ENCODE results near the gene PDE4D. TPM values are rescaled to one million over a fixed set of nuclear protein-coding genes. Genes with fewer than 3 reads are reported as not detected.

PDE4D gene
- total RNA-seq, 1 donor from 2014 or later: 50.0 TPM

DNA sequence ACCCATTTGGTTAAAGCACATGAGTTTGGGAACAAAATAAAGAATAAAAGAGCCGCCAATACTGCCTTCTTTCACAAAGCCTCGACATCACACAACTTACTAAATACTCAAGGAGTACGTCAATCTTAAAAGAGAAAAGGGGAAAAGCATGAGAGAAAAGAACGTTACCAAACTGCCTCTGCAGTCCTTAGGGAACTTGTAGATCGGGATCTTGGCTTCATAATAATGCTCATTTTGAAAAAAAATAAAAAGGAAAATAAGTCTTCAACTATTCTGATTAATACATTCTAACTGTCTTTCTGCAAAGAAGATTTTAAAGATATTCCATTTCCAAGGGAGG is 618.4 kb downstream of the PDE4D start:
- Mint-ChIP-seq H3K4me3 (peak overlapping the region; percentile 90), H3K36me3 (no peaks in the 10 kb centered on the region), H3K27me3 (no peaks in the 10 kb centered on the region), H3K9me3 (no peaks in the 10 kb centered on the region), H3K4me1 (ENCODE audit: unreplicated experiment) (peaks cover 29% of the 10 kb centered on the region), H3K27ac (peak overlapping the region; percentile 93)
- DNase-seq (ENCODE audit: extremely low spot score, unreplicated experiment): no peak
- TF ChIP-seq, protein P1, sequence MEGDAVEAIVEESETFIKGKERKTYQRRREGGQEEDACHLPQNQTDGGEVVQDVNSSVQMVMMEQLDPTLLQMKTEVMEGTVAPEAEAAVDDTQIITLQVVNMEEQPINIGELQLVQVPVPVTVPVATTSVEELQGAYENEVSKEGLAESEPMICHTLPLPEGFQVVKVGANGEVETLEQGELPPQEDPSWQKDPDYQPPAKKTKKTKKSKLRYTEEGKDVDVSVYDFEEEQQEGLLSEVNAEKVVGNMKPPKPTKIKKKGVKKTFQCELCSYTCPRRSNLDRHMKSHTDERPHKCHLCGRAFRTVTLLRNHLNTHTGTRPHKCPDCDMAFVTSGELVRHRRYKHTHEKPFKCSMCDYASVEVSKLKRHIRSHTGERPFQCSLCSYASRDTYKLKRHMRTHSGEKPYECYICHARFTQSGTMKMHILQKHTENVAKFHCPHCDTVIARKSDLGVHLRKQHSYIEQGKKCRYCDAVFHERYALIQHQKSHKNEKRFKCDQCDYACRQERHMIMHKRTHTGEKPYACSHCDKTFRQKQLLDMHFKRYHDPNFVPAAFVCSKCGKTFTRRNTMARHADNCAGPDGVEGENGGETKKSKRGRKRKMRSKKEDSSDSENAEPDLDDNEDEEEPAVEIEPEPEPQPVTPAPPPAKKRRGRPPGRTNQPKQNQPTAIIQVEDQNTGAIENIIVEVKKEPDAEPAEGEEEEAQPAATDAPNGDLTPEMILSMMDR (conservative IDR thresholded peaks at IDR 0.05): no peak

DNA sequence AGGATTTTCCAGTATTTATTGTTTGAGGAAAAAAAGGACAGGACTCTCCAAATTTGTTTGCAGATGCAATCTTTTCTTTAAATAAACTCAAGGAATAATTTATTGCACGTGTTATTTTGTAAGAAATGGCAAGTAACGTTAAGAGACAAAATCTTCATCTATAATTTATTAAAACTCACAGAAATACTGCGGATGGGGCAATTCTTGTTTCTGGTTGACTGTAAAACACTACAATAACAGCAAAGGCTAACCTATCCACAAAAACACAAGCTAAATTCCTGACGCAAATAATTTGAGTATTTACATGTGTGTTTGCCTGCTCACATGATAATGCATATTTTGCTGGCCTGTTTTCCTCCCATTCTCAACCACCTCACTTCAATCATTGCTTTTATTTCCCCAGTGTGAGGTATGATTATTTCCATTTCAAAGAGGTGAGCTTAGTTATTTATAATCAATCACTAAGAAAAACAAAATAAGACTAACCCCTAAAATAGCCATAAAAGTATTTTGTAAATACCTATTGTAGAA is 619.4 kb downstream of the PDE4D start:
- peak overlapping the region; percentile 75 for H3K4me3 Mint-ChIP-seq
- TF ChIP-seq, protein P1 (conservative IDR thresholded peaks at IDR 0.05): no peak
- no peaks in the 10 kb centered on the region for H3K27me3 Mint-ChIP-seq
- no peak overlapping the region for H3K27ac Mint-ChIP-seq
- H3K4me1 Mint-ChIP-seq (ENCODE audit: unreplicated experiment): peaks cover 29% of the 10 kb centered on the region
- no peaks in the 10 kb centered on the region for H3K9me3 Mint-ChIP-seq
- no peaks in the 10 kb centered on the region for H3K36me3 Mint-ChIP-seq
- DNase-seq (ENCODE audit: extremely low spot score, unreplicated experiment): no peak

DNA sequence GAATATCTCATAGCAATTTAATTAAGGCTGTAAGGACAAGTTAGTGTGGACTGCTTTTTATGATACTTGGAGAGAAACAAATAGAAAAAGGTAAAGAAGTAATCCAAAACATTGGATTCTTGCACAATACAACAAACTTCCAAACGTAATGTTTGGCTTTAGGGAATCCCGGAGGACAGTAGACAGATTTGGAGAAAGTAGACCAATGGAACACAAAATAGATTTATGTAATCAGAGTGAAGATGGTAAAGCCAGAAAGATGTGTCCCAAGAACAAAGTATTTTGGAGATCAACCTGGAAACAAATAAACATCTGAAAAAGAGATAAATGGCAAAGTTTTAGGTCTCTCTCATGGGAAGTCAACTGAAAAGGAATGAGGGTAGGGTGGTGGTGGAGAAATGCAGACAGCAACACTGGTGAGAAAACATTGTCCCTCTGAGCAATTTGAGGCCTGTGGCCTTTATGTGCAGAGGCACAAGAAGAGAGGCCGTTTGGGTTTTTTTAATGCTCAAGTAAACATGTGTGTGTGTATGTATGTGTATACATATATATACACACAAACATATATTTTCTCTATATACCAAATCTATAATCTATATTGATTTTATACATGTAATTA is 620.6 kb downstream of the PDE4D start:
- no peak for DNase-seq (ENCODE audit: extremely low spot score, unreplicated experiment)
- peak overlapping the region; percentile 18 for H3K4me3 Mint-ChIP-seq
- H3K4me1 Mint-ChIP-seq (ENCODE audit: unreplicated experiment): peaks cover 26% of the 10 kb centered on the region
- H3K36me3 Mint-ChIP-seq: no peaks in the 10 kb centered on the region
- H3K9me3 Mint-ChIP-seq: no peaks in the 10 kb centered on the region
- no peaks in the 10 kb centered on the region for H3K27me3 Mint-ChIP-seq
- TF ChIP-seq, protein P1 (conservative IDR thresholded peaks at IDR 0.05): no peak
- H3K27ac Mint-ChIP-seq: no peak overlapping the region

DNA sequence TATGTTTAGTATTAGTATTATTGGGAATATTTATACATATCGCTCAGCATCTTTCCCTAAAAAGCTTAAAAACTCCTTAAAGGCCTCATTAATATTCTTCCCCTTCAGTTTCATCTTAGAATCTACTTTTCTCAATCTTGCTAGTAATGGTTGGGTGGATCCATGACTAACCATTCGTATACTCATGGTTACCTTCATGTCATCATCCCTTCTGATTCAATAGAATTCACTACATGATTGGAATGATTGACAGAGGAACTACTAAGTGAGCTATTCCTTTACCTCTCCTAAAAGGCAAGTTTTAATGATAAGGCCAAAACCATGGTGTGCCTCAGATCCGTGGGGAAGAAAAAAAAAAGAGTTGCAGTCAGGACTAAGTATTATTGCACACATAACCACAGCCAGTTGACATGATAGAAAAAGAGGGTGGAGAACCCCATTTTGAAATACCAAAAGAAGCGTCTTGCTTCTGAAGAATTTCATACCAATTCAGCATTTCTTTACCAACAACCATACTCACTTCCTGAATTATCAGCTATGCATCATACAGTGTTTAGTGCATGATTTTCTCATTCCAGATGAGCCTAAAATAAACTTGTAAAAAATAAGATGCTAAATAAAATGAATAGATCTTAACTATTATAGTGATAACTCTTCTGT is 624.6 kb downstream of the PDE4D start:
- Mint-ChIP-seq H3K4me3 (no peak overlapping the region), H3K27ac (no peak overlapping the region), H3K27me3 (no peaks in the 10 kb centered on the region), H3K9me3 (no peaks in the 10 kb centered on the region), H3K4me1 (ENCODE audit: unreplicated experiment) (peaks cover 18% of the 10 kb centered on the region), H3K36me3 (no peaks in the 10 kb centered on the region)
- no peak for DNase-seq (ENCODE audit: extremely low spot score, unreplicated experiment)
- TF ChIP-seq, protein P1 (conservative IDR thresholded peaks at IDR 0.05): no peak

DNA sequence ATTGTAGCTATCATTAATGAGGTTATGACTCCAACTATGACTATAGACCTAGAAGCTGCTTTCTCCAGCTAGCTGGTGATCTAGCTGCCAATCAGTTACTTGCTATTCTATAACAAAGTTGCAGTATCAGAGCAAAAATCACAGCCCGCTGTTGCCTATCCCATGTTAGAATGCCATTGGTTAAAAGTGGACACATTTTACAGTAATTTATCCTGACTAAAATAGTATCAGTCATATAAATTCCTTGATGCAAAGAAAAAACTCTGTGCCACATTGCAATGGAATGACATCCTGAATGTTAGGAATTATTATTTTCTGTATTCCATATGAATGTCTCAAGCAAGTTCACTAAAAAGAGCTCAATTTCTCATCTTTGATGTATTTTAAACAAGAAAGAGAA is 626.5 kb downstream of the PDE4D start:
- Mint-ChIP-seq H3K27ac (no peak overlapping the region), H3K4me1 (ENCODE audit: unreplicated experiment) (peaks cover 15% of the 10 kb centered on the region), H3K36me3 (no peaks in the 10 kb centered on the region)

More for the DNA sequence above, 626.5 kb downstream of the PDE4D start:
- DNase-seq (ENCODE audit: extremely low spot score, unreplicated experiment): no peak
- Mint-ChIP-seq H3K9me3 (no peaks in the 10 kb centered on the region), H3K27me3 (no peaks in the 10 kb centered on the region), H3K4me3 (no peak overlapping the region)
- TF ChIP-seq, protein P1 (conservative IDR thresholded peaks at IDR 0.05): no peak

All from type B pancreatic cell (in vitro differentiated cells).